D721Med (cell line): ENCODE data around the gene PIAS4.

Experiments used
- DNase-seq: peaks from one replicate; pipeline ENCODE4 v3.0.0; 2011; ENCODE audit warnings: low spot score; ENCODE audit not compliant: insufficient read length
- FAIRE-seq: peaks from 2 replicates; lab custom pipeline; 2011; peaks lifted over from hg19 to GRCh38; lab: Jason Lieb, UNC
- TF ChIP-seq, protein P1 (sequence below): IDR thresholded peaks from 2 replicates; pipeline ENCODE4 v1.5.1; 2012; ENCODE audit warnings: mild to moderate bottlenecking, control low read depth; ENCODE audit not compliant: insufficient read depth; ENCODE audit errors: missing control alignments

The PIAS4 gene

DNA sequence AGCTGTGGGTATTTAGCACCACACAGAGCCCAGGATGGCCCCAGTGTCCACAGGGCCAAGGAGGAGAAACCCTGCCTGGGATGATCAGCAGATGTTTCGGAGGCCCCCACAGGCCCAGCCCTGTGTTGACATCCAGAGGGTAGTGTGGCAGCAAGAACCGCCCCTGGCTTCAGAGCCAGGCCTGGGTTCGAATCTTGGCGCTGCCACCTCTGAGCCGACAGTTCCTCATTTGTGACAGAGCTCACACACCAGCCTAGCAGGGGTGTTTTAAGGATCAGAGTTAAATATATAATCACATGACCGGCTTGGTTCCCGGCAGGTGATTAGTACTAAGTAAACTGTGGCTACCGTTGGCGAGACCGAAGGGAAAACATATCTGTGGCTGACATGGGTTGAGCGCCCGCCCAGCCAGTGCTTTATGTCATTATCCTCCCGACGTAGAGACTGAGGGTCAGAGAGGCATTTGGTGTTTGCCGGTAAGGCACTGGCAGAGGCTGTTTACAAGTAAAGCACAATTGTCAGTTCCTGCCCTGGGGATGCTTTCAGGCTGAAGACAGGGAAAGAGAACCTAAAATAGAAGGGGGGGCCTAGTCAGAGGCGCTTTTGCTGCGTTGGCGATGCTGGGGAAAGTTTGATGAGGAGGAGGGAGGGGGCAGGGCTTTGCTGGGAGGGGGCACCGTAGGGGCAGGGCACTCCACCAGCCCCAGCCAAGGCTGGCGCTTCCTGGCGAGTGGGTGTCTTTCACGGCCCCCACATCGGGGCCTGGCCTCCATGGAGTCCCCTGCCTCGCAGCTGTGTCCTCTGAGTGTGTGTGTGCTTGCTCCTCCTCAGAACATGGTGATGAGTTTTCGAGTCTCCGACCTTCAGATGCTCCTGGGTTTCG lies 4.8 kb downstream of the PIAS4 start:
- DNase-seq: peak; percentile 25
- TF ChIP-seq, protein P1, sequence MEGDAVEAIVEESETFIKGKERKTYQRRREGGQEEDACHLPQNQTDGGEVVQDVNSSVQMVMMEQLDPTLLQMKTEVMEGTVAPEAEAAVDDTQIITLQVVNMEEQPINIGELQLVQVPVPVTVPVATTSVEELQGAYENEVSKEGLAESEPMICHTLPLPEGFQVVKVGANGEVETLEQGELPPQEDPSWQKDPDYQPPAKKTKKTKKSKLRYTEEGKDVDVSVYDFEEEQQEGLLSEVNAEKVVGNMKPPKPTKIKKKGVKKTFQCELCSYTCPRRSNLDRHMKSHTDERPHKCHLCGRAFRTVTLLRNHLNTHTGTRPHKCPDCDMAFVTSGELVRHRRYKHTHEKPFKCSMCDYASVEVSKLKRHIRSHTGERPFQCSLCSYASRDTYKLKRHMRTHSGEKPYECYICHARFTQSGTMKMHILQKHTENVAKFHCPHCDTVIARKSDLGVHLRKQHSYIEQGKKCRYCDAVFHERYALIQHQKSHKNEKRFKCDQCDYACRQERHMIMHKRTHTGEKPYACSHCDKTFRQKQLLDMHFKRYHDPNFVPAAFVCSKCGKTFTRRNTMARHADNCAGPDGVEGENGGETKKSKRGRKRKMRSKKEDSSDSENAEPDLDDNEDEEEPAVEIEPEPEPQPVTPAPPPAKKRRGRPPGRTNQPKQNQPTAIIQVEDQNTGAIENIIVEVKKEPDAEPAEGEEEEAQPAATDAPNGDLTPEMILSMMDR: no peak
- FAIRE-seq: no peak

GRCh38 chr19:4012975-4013634 lies 5.6 kb downstream of the PIAS4 start:
- DNase-seq (no peak), FAIRE-seq (no peak)
- TF ChIP-seq, protein P1: no peak

- TF ChIP-seq, protein P1: no peak
- FAIRE-seq: no peak
- no peak for DNase-seq
These were observed 6.5 kb downstream of the PIAS4 start for GRCh38 chr19:4013886-4014540.

DNA sequence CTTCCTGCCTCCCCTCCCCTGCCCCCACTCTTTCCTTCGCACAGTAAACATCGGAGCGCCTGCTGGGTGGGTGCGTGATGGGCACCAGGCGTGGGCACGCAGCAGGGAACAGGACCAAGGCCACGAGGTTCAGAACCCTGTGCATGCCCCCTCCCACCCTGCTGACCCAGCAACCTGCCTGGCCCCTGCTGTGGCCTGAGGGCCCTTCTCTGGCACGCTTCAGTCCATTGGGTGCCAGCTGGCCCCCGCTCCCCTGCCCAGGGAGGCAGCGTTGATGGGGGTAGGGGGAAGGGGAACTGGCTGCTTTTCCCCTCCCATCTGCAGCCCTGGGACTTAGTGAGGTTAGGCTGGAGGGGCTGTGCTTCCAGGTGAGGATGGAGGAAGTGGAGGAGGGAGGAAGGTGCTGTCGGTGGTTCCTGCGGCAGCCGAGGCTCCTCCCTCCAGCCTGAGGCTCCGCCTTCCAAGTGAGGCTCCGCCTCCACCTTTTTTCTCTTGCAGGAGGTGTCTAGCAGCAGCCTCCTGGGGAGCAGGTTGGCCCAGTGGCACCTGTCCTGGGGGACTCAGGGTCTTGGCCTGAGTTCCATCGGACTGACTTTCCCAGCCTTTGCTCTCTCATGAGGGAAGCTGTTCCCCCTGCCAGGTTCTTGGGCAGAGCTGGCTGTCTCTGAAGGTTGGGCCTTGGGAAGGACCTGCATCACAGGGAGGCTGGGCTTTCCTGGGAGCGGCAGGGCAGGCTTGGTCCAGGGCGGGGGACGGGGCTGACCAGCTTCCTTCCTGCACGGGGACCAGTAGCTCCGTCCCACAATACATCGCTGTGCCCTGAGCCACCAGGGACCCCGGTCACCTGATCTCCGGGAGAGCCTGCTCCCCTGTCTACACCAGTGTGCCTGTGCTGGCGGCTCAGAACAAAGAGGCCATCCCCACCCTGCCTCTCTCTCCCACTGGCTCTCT lies 7.3 kb downstream of the PIAS4 start:
- no peak for DNase-seq

DNA sequence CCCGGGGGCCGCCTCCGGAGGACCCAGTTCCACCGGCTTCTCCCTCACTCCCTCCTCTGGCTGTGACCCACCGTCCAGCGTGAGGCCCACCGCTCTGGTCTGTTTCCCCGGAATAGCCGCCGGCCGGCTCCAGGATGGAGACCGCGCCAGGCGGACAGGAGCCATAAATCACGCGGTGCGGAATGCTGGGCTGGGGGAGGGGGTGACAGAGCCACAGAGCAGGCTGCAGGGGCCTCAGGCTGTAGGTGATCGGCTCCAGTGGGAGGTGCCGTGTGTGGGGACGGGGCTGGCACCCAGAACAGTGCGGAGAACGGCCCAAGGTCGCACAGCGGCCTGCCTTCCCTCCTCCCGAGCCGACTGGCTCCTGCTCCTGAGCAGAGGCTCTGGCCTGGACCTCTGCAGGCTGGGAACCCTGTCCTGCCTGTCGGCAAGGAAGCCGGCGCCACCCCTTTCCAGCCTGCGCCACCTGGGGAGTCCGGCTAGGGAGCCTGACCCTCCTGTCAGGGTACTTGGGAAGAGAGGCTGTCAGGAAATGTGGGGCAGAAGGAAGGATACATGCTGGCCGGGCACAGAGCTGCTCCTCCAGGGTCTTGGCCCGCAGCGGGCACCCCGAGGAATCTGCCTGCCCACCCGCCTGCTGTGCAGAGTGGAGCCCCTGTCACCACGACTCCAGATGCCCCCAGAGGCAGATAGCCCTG lies 8.3 kb downstream of the PIAS4 start:
- TF ChIP-seq, protein P1: no peak
- FAIRE-seq: no peak
- DNase-seq: no peak

More for the DNA sequence above, 7.3 kb downstream of the PIAS4 start:
- no peak for FAIRE-seq
- TF ChIP-seq, protein P1: no peak

GRCh38 chr19:4016486-4016885 lies 8.9 kb downstream of the PIAS4 start:
- no peak for FAIRE-seq
- TF ChIP-seq, protein P1: no peak
- no peak for DNase-seq
